K562 (cell line): Measurements from ENCODE around the gene COASY. TPM values are rescaled to one million over a fixed set of nuclear protein-coding genes. Genes with fewer than 3 reads are reported as not detected.
A peak's percentile ranks its signal among the peaks of the same experiment; 100 is the strongest.

Source experiments
- HEY1 ChIP-seq: fragments of 250-450 bp; sonication (Bioruptor Pico); IDR thresholded peaks from 2 replicates; pipeline ENCODE4 v1.5.0; 2020; ENCODE audit warnings: mild to moderate bottlenecking, moderate library complexity, borderline replicate concordance
- MXI1 ChIP-seq: IDR thresholded peaks from 2 replicates; pipeline ENCODE4 v1.6.1; 2011; ENCODE audit warnings: low read depth, mild to moderate bottlenecking, improper control_type of control experiment, low read length
- NR0B1 ChIP-seq: fragments of 450-650 bp; IDR thresholded peaks from one replicate; pipeline ENCODE4 v1.6.1; 2018; ENCODE audit warnings: mild to moderate bottlenecking, moderate library complexity; ENCODE audit not compliant: partially characterized antibody
- POU5F1 ChIP-seq: fragments of 150-350 bp; IDR thresholded peaks from 2 replicates; pipeline ENCODE4 v1.6.1; 2014; ENCODE audit warnings: borderline replicate concordance, low read length, low read depth, mild to moderate bottlenecking; ENCODE audit not compliant: partially characterized antibody
- REST ChIP-seq, 2 experiments: fragments of 450-650 bp; formaldehyde crosslinking in 1 of 2; IDR thresholded peaks; 2 replicates each; pipeline versions ENCODE4 v1.4.0 to v1.6.1; 2014 to 2020; ENCODE audit warnings: mild to moderate bottlenecking in 2 of 2, borderline replicate concordance in 1 of 2, low read depth in 1 of 2
- ZBTB40 ChIP-seq, 2 experiments: fragments of 450-650 bp in 1 of 2; sonication (generic) in 1 of 2; formaldehyde crosslinking in 1 of 2; IDR thresholded peaks; 2 replicates each; pipeline versions ENCODE4 v1.7.1 to v1.9.0; 2016 to 2022; ENCODE audit warnings: inconsistent platforms in 1 of 2, mild to moderate bottlenecking in 1 of 2, missing genetic modification reagents in 1 of 2
- ZEB2 ChIP-seq: fragments of 450-650 bp; IDR thresholded peaks from 2 replicates; pipeline ENCODE4 v1.6.1; 2016
- polyA plus RNA-seq, 8 experiments: library from polyadenylated mRNA; depleted of rRNA in 4 of 8; stranded (reverse) in 5 of 8; unstranded in 3 of 8; fragments of >200 nt; fragmentation: Nextera tagmentation in 2 of 8; fragmentation: Illumina TruSeq in 1 of 8; extraction: Ambion mirVana in 2 of 8; extraction: Trizol in 1 of 8; gene quantifications; 2 replicates each; pipeline versions ENCODE4 v1.2.1 to v1.2.3, GENCODE V29; 2011 to 2014; ENCODE audit warnings: inconsistent platforms in 1 of 8, missing spikeins in 1 of 8
- total RNA-seq, 7 experiments: library from RNA; depleted of rRNA in 6 of 7; stranded (reverse); fragments of >200 nt in 6 of 7; fragmentation: Illumina TruSeq in 2 of 7; extraction: Trizol in 2 of 7; gene quantifications; 2 replicates each; pipeline versions ENCODE4 v1.2.1 to v1.2.3, GENCODE V29; 2011 to 2021; ENCODE audit warnings: low replicate concordance in 1 of 7

The COASY gene
- total and polyA plus RNA-seq, 9 of the 15 experiments (the other 6 are each of a cell fraction or from before 2014, with no cell fraction given), result 25.4 to 175 (median 62.3) TPM

- TF ChIP-seq ZBTB40 (IDR thresholded peaks at IDR 0.05) (no peak), ZBTB40 (CRISPR knock-in tag; IDR thresholded peaks at IDR 0.05) (no peak), REST (IDR thresholded peaks at IDR 0.05; ENCODE audit: borderline replicate concordance) (peak; percentile 29; the same call in 1 of the 2 replicates), REST (CRISPR knock-in tag; IDR thresholded peaks at IDR 0.05; ENCODE audit: low read depth) (no peak), HEY1 (CRISPR knock-in tag) (no peak), POU5F1 (no peak), NR0B1 (no peak), MXI1 (peak; percentile 10; the same call in 1 of the 2 replicates), ZEB2 (no peak)
Measured at GRCh38 chr17:42609182-42609813, 47.4 kb downstream of the COASY start, which contains the start of the genes RETREG3 and TUBG1 (continued).
